Neural cell (in vitro differentiated cells): ENCODE results near the gene TRAPPC2L. TPM values are rescaled to one million over a fixed set of nuclear protein-coding genes. Genes with fewer than 3 reads are reported as not detected.

ENCODE experiments used
- H2AFZ ChIP-seq: fragments of 200-600, 300-800 bp; sonication (generic), shearing (Covaris generic); 2 replicates; pipeline ENCODE4 v1.6.0; 2014; ENCODE audit warnings: low read depth, mild to moderate bottlenecking, antibody characterized with exemption, low read length, moderate library complexity
- H3F3A ChIP-seq: fragments of 200-600 bp; shearing (Covaris generic); 2 replicates; pipeline ENCODE4 v1.6.1; 2016; ENCODE audit warnings: mild to moderate bottlenecking, moderate library complexity, mixed read lengths, antibody characterized with exemption, low read length; ENCODE audit not compliant: insufficient read depth, poor library complexity, severe bottlenecking
- H3K27ac ChIP-seq: fragments of 200-600, 300-800 bp; sonication (generic), shearing (Covaris generic); 2 replicates; pipeline ENCODE4 v1.5.1; 2014; ENCODE audit warnings: mild to moderate bottlenecking, low read length, moderate library complexity
- H3K27me3 ChIP-seq: fragments of 300-800, 200-600 bp; sonication (generic), shearing (Covaris generic); 2 replicates; pipeline ENCODE4 v1.6.0; 2014; ENCODE audit warnings: mild to moderate bottlenecking, low read depth, low read length, moderate library complexity; ENCODE audit not compliant: insufficient read depth
- H3K36me3 ChIP-seq: fragments of 300-800, 200-600 bp; sonication (generic), shearing (Covaris generic); 2 replicates; pipeline ENCODE4 v1.5.1; 2014; ENCODE audit warnings: mild to moderate bottlenecking, antibody characterized with exemption, low read length, moderate library complexity; ENCODE audit not compliant: insufficient read depth
- H3K4me2 ChIP-seq: fragments of 300-800, 200-600 bp; sonication (generic), shearing (Covaris generic); 2 replicates; pipeline ENCODE4 v1.6.0; 2014; ENCODE audit warnings: mild to moderate bottlenecking, low read length
- H3K4me3 ChIP-seq: fragments of 300-800, 200-600 bp; sonication (generic), shearing (Covaris generic); 2 replicates; pipeline ENCODE4 v1.5.1; 2014; ENCODE audit warnings: mild to moderate bottlenecking, low read length, moderate library complexity
- H3K79me2 ChIP-seq: fragments of 200-600 bp; shearing (Covaris generic); replicated peaks from 2 replicates; pipeline ENCODE4 v1.6.0; 2014; ENCODE audit warnings: mild to moderate bottlenecking, low read length, moderate library complexity; ENCODE audit not compliant: insufficient read depth
- H3K9ac ChIP-seq: fragments of 300-800, 200-600 bp; sonication (generic), shearing (Covaris generic); 2 replicates; pipeline ENCODE4 v1.6.1; 2016; ENCODE audit warnings: mild to moderate bottlenecking, low read length, mixed read lengths
- H3K9me2 ChIP-seq: fragments of 200-600 bp; shearing (Covaris generic); 2 replicates; pipeline ENCODE4 v1.6.1; 2016; ENCODE audit warnings: mild to moderate bottlenecking, low read length, mixed read lengths; ENCODE audit not compliant: insufficient read depth
- H3K9me3 ChIP-seq: fragments of 200-600, 300-800 bp; sonication (generic), shearing (Covaris generic); 2 replicates; pipeline ENCODE4 v1.6.1; 2016; ENCODE audit warnings: mild to moderate bottlenecking, mixed run types, low read length, moderate library complexity, mixed read lengths
- H4K20me1 ChIP-seq: fragments of 200-600 bp; shearing (Covaris generic); 2 replicates; pipeline ENCODE4 v1.6.1; 2016; ENCODE audit warnings: mild to moderate bottlenecking, mixed run types; ENCODE audit not compliant: insufficient read depth
- EP300 ChIP-seq: fragments of 450-650 bp; conservative IDR thresholded peaks from 2 replicates; pipeline ENCODE4 v1.6.1; 2014; ENCODE audit warnings: antibody characterized with exemption, mild to moderate bottlenecking, moderate library complexity; ENCODE audit not compliant: poor library complexity, severe bottlenecking
- EZH2 ChIP-seq: fragments of 200-600, 300-800 bp; shearing (Covaris generic), sonication (generic); IDR thresholded peaks from 2 replicates; pipeline ENCODE4 v1.6.1; 2014; ENCODE audit warnings: antibody characterized with exemption, low read length, borderline replicate concordance, mild to moderate bottlenecking; ENCODE audit not compliant: insufficient read depth, poor library complexity, severe bottlenecking
- MXI1 ChIP-seq: fragments of 450-650 bp; conservative IDR thresholded peaks from 2 replicates; pipeline ENCODE4 v1.6.1; 2014; ENCODE audit warnings: antibody characterized with exemption, mild to moderate bottlenecking; ENCODE audit not compliant: poor library complexity, severe bottlenecking
- POLR2AphosphoS5 ChIP-seq: IDR thresholded peaks from 2 replicates; pipeline ENCODE4 v1.6.1; 2012
- RAD21 ChIP-seq: fragments of 450-650 bp; conservative IDR thresholded peaks from 2 replicates; pipeline ENCODE4 v1.6.1; 2014; ENCODE audit warnings: antibody characterized with exemption, mild to moderate bottlenecking, moderate library complexity
- REST ChIP-seq: IDR thresholded peaks from 2 replicates; pipeline ENCODE4 v1.6.1; 2012; ENCODE audit warnings: borderline replicate concordance
- SMC3 ChIP-seq: fragments of 450-650 bp; conservative IDR thresholded peaks from 2 replicates; pipeline ENCODE4 v1.6.1; 2014; ENCODE audit warnings: antibody characterized with exemption, mild to moderate bottlenecking, moderate library complexity; ENCODE audit not compliant: poor library complexity
- TAF1 ChIP-seq: IDR thresholded peaks from 2 replicates; pipeline ENCODE4 v1.6.1; 2012; ENCODE audit warnings: low read depth
- polyA plus RNA-seq: library from polyadenylated mRNA; depleted of rRNA; stranded (reverse); fragments of >200 nt; gene quantifications from 2 replicates; pipeline ENCODE4 v1.2.3, GENCODE V29; 2014
- TF ChIP-seq, protein P1 (sequence below): fragments of 450-650 bp; IDR thresholded peaks from 2 replicates; pipeline ENCODE4 v1.5.1; 2014; ENCODE audit warnings: antibody characterized with exemption, mild to moderate bottlenecking, moderate library complexity; ENCODE audit not compliant: poor library complexity, severe bottlenecking

Gene TRAPPC2L
- polyA plus RNA-seq, 1 donor from 2014 or later: 70.2 TPM

DNA sequence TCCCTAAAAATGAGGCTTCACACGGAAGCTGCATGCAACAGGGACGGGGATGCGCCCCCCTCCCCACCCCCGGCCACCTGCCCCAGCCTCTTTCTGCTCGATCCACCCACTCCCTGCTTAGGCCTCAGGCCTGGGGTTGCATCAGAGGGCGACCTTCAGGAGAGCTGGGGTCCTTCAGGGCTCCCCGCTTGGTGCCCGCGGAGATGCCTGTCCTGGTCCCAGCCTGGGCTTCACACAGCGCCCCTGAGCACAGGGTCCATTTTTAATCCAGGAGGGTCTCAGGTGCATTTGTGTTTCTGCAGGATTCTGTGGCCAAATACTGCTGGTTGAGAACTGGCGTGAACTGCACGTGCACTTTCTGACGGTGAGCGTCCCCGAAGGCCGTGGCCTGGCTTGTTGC, 37.8 kb upstream of the TRAPPC2L start:
- Histone ChIP-seq H3K9ac (no peak overlapping the region), H3K79me2 (no peaks in the 10 kb centered on the region), H3K4me3 (no peak overlapping the region), H2AFZ (no peak overlapping the region), H3K36me3 (no peaks in the 10 kb centered on the region), H3K27me3 (no peaks in the 10 kb centered on the region), H3K27ac (no peak overlapping the region), H3K4me2 (no peak overlapping the region), H3K9me2 (no peaks in the 10 kb centered on the region), H3K9me3 (no peaks in the 10 kb centered on the region), H4K20me1 (no peaks in the 10 kb centered on the region), H3F3A (no peaks in the 10 kb centered on the region)
- TF ChIP-seq MXI1: no peak
- TF ChIP-seq REST: no peak
- TF ChIP-seq SMC3: no peak
- no peak for TF ChIP-seq EZH2

- H3K27me3 ChIP-seq: no peaks in the 10 kb centered on the region
- H3K9me2 ChIP-seq: no peaks in the 10 kb centered on the region
- no peaks in the 10 kb centered on the region for H3K79me2 ChIP-seq
- H4K20me1 ChIP-seq: no peaks in the 10 kb centered on the region
- no peaks in the 10 kb centered on the region for H3F3A ChIP-seq
- H3K9me3 ChIP-seq: no peaks in the 10 kb centered on the region
- TF ChIP-seq EZH2 (no peak), SMC3 (no peak), RAD21 (no peak), POLR2AphosphoS5 (no peak), REST (no peak), EP300 (no peak), MXI1 (no peak), TAF1 (no peak)
- TF ChIP-seq, protein P1, sequence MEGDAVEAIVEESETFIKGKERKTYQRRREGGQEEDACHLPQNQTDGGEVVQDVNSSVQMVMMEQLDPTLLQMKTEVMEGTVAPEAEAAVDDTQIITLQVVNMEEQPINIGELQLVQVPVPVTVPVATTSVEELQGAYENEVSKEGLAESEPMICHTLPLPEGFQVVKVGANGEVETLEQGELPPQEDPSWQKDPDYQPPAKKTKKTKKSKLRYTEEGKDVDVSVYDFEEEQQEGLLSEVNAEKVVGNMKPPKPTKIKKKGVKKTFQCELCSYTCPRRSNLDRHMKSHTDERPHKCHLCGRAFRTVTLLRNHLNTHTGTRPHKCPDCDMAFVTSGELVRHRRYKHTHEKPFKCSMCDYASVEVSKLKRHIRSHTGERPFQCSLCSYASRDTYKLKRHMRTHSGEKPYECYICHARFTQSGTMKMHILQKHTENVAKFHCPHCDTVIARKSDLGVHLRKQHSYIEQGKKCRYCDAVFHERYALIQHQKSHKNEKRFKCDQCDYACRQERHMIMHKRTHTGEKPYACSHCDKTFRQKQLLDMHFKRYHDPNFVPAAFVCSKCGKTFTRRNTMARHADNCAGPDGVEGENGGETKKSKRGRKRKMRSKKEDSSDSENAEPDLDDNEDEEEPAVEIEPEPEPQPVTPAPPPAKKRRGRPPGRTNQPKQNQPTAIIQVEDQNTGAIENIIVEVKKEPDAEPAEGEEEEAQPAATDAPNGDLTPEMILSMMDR: no peak
- H3K36me3 ChIP-seq: no peaks in the 10 kb centered on the region
- no peak overlapping the region for H3K4me2 ChIP-seq
- H2AFZ ChIP-seq: no peak overlapping the region
- no peak overlapping the region for H3K27ac ChIP-seq
- H3K4me3 ChIP-seq: no peak overlapping the region
- H3K9ac ChIP-seq: no peak overlapping the region
These were observed 36.4 kb upstream of the TRAPPC2L start for GRCh38 chr16:88820385-88821025.
